OCI-LY1 (cell line): ENCODE results near the gene LEKR1.
"Not testable (repeated sequence)": the region's sequence is repeated elsewhere in the genome, so short reads cannot be mapped to it uniquely, and the experiment has no call there.

Source experiments
- H2AFZ ChIP-seq: fragments of 200-600 bp; sonication (generic), shearing (Covaris generic); 2 replicates; pipeline ENCODE4 v1.6.0; 2014; ENCODE audit warnings: antibody characterized with exemption, mild to moderate bottlenecking, low read length
- H3F3A ChIP-seq: fragments of 200-600 bp; sonication (generic), shearing (Covaris generic); 2 replicates; pipeline ENCODE4 v1.6.0; 2014; ENCODE audit warnings: mild to moderate bottlenecking, antibody characterized with exemption, low read length, moderate library complexity; ENCODE audit not compliant: insufficient read depth
- H3K27ac ChIP-seq: fragments of 200-600 bp; sonication (generic); 2 replicates; pipeline ENCODE4 v1.5.1; 2014; ENCODE audit warnings: low read length, mixed run types, mild to moderate bottlenecking, low read depth; ENCODE audit not compliant: poor library complexity, severe bottlenecking
- H3K27me3 ChIP-seq: fragments of 200-600 bp; sonication (generic); 2 replicates; pipeline ENCODE4 v1.6.0; 2014; ENCODE audit warnings: antibody characterized with exemption, mild to moderate bottlenecking, low read length, moderate library complexity; ENCODE audit not compliant: insufficient read depth
- H3K36me3 ChIP-seq: fragments of 200-600 bp; sonication (generic); 2 replicates; pipeline ENCODE4 v1.6.1; 2014; ENCODE audit warnings: mild to moderate bottlenecking, antibody characterized with exemption, low read length, moderate library complexity, mixed read lengths; ENCODE audit not compliant: insufficient read depth
- H3K4me1 ChIP-seq: fragments of 200-600 bp; sonication (generic); 2 replicates; pipeline ENCODE4 v1.5.1; 2014; ENCODE audit warnings: mild to moderate bottlenecking, low read length, moderate library complexity; ENCODE audit not compliant: insufficient read depth, severe bottlenecking
- H3K4me2 ChIP-seq: fragments of 200-600 bp; sonication (generic), shearing (Covaris generic); 2 replicates; pipeline ENCODE4 v1.6.1; 2014; ENCODE audit warnings: low read length
- H3K4me3 ChIP-seq: fragments of 200-600 bp; sonication (generic); 2 replicates; pipeline ENCODE4 v1.5.1; 2014; ENCODE audit warnings: low read length, low read depth, mild to moderate bottlenecking, mixed read lengths; ENCODE audit not compliant: poor library complexity, severe bottlenecking
- H3K79me2 ChIP-seq: fragments of 200-600 bp; shearing (Covaris generic); 2 replicates; pipeline ENCODE4 v1.6.1; 2016; ENCODE audit warnings: mixed run types, low read length, mixed read lengths; ENCODE audit not compliant: insufficient read depth
- H3K9ac ChIP-seq: fragments of 200-600 bp; sonication (generic), shearing (Covaris generic); 2 replicates; pipeline ENCODE4 v1.6.1; 2014; ENCODE audit warnings: mild to moderate bottlenecking, low read length, mixed read lengths
- H3K9me2 ChIP-seq: fragments of 200-600 bp; sonication (generic), shearing (Covaris generic); 2 replicates; pipeline ENCODE4 v1.6.1; 2014; ENCODE audit warnings: low read depth, mild to moderate bottlenecking, low read length, mixed read lengths
- H3K9me3 ChIP-seq: fragments of 200-600 bp; shearing (Covaris generic); 2 replicates; pipeline ENCODE4 v1.6.1; 2014; ENCODE audit warnings: low read length, mixed read lengths
- H4K20me1 ChIP-seq: fragments of 200-600 bp; sonication (generic), shearing (Covaris generic); 2 replicates; pipeline ENCODE4 v1.6.0; 2016; ENCODE audit warnings: mild to moderate bottlenecking, low read length; ENCODE audit not compliant: insufficient read depth
- CTCF ChIP-seq: fragments of 200-600 bp; sonication (generic), shearing (Covaris generic); IDR thresholded peaks from 2 replicates; pipeline ENCODE4 v1.5.1; 2017; ENCODE audit warnings: mild to moderate bottlenecking, antibody characterized with exemption, low read length, moderate library complexity, mixed read lengths
- EZH2 ChIP-seq: fragments of 200-600 bp; sonication (generic), shearing (Covaris generic); IDR thresholded peaks from 2 replicates; pipeline ENCODE4 v1.8.0; 2017; ENCODE audit warnings: borderline replicate concordance, mixed run types, mild to moderate bottlenecking, antibody characterized with exemption, low read length, moderate library complexity, mixed read lengths

The LEKR1 gene

GRCh38 chr3:156797368-156797767 lies 28.8 kb upstream of the LEKR1 start:
- Histone ChIP-seq H3K9me2 (no peaks in the 10 kb centered on the region), H3K9me3 (peaks cover 11% of the 10 kb centered on the region), H3K4me1 (peaks cover 18% of the 10 kb centered on the region), H3K9ac (no peak overlapping the region), H2AFZ (no peak overlapping the region), H3K27me3 (no peaks in the 10 kb centered on the region), H3K27ac (no peak overlapping the region), H3K36me3 (peaks cover 48% of the 10 kb centered on the region), H3K79me2 (peaks cover 10% of the 10 kb centered on the region; the same call in 1 of the 2 replicates), H4K20me1 (no peaks in the 10 kb centered on the region), H3K4me2 (no peak overlapping the region), H3F3A (no peaks in the 10 kb centered on the region), H3K4me3 (no peak overlapping the region)
- no peak for TF ChIP-seq EZH2

DNA sequence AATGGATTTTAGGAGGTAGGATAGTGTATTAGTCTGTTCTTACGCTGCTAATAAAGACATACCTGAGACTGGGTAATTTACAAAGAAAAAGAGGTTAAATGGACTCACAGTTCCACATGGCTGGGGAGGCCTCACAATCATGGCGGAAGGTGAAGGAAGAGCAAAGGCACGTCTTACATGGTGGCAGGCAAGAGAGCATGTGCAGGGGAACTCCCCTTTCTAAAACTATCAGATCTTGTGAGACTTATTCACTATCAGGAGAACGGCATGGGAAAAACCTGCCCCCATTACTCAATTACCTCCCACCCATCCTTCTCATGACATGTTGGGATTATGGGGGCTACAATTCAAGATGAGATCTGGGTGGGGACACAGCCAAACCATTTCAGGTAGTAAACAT lies 25.9 kb upstream of the LEKR1 start:
- not testable (repeated sequence) for H3F3A ChIP-seq, H4K20me1 ChIP-seq, H3K27ac ChIP-seq, H3K4me3 ChIP-seq, H3K79me2 ChIP-seq, H3K9me2 ChIP-seq, H2AFZ ChIP-seq, H3K4me2 ChIP-seq, H3K9ac ChIP-seq, H3K27me3 ChIP-seq
- peaks cover 70% of the 10 kb centered on the region for H3K36me3 ChIP-seq
- peaks cover 11% of the 10 kb centered on the region for H3K4me1 ChIP-seq
- peaks cover 19% of the 10 kb centered on the region for H3K9me3 ChIP-seq

DNA sequence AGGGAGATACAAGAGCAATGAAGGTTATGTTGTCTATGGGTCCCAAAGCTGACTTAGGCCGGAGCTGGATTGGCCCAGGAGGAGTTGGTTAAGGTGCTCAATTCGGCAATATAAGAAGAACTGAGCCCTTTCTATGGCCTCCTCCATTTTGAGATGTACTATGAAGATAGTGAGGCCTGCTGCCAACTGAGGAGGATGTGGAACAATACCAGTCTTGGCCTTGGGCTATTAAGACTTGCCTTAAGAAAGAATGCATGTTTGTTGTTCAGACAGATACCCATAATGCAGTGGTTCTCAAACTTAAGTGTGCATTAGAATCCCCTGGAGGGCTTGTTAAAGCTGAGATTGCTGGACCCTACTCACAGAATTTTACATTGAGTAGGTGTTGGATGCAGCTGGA lies 24.4 kb upstream of the LEKR1 start:
- Histone ChIP-seq H3K4me1 (peaks cover 3% of the 10 kb centered on the region), H3K79me2 (0 out of 2 replicates have a peak, but pooled peaks cover 6% of the 10 kb centered on the region), H3K9me2 (no peaks in the 10 kb centered on the region), H3K27ac (no peak overlapping the region), H3K4me2 (no peak overlapping the region), H3K9me3 (peaks cover 19% of the 10 kb centered on the region), H3K4me3 (no peak overlapping the region), H4K20me1 (no peaks in the 10 kb centered on the region), H3K9ac (no peak overlapping the region), H3K36me3 (peaks cover 66% of the 10 kb centered on the region), H2AFZ (no peak overlapping the region), H3F3A (no peaks in the 10 kb centered on the region), H3K27me3 (no peaks in the 10 kb centered on the region)
- TF ChIP-seq CTCF (no peak), EZH2 (no peak)

DNA sequence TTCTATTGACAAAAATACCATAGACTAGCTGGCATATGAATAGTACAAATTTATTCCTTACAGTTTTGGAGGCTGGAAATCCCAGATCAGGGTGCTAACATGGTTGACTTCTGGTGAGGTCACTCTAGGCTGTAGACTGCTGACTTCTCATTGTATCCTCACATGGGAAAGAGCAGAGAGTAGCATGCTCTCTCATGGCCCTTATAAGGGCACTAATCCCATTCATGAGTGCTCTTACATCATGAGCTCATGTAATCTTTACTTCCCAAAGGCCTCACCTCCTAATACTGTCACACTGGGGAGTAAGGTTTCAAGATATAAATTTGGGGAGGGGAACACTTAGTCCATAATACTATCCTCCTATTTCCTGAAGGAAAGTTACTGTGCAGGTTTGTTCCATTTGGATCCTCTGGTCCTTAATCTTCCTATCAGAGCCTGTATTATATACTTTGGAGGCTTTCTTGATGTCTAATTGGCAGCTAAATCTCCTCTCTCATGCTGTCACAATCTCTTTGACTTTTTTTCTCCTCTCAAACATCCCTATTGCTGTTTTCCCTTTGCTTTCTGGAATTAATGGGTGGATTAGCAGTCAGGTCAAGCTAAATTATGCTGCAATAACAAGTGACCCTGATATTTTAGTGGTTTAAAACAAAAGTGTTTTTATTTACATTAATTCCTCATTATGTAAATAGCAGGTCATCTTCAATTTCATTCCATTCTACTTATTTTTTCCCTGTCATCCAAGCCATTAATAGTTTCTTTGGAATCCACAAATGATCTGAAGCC lies 23.1 kb upstream of the LEKR1 start:
- H3K9ac ChIP-seq: no peak overlapping the region
- H3K36me3 ChIP-seq: peaks cover 73% of the 10 kb centered on the region
- H2AFZ ChIP-seq: no peak overlapping the region
- H3K27ac ChIP-seq: no peak overlapping the region
- H4K20me1 ChIP-seq: no peaks in the 10 kb centered on the region
- no peak overlapping the region for H3K4me3 ChIP-seq
- H3K4me1 ChIP-seq: no peaks in the 10 kb centered on the region
- H3K27me3 ChIP-seq: no peaks in the 10 kb centered on the region
- TF ChIP-seq EZH2: no peak
- no peak for TF ChIP-seq CTCF
- 0 out of 2 replicates have a peak, but pooled peaks cover 5% of the 10 kb centered on the region for H3K79me2 ChIP-seq
- peaks cover 19% of the 10 kb centered on the region for H3K9me3 ChIP-seq
- no peak overlapping the region for H3K4me2 ChIP-seq
- no peaks in the 10 kb centered on the region for H3K9me2 ChIP-seq
- no peaks in the 10 kb centered on the region for H3F3A ChIP-seq
